Measurements from ENCODE around the gene GTF3C1. TPM values are rescaled to one million over a fixed set of nuclear protein-coding genes. Genes with fewer than 3 reads are reported as not detected.

The GTF3C1 gene
- total RNA-seq, 1 experiment from 2014 or later = 97.5 TPM

DNA sequence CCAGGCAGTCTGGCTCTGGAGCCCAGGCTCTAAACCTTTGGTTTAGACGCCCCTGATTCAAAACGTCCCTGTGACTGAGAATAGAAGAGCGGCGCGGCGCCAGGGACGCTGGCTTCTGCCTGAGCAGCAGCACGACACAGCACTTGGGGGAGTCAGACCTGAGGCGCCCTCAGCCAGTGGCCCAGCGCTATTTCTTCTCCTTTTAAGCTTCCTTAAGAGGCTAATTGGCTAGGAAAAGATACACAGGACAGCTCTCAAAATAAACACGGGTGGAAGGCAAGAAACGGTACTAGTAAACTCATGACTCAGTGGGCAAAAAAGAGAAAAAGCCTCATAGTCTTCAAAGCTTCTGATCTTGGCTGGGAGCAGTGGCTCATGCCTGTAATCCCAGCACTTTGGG, 34.9 kb downstream of the GTF3C1 start:
- Histone ChIP-seq H3K4me3 (ENCODE audit: low read length) (no peak overlapping the region), H3K36me3 (ENCODE audit: low read depth, low read length) (no peaks in the 10 kb centered on the region; the same call in 1 of the 2 replicates), H3K4me1 (ENCODE audit: insufficient read depth, low read length) (no peaks in the 10 kb centered on the region), H3K79me2 (ENCODE audit: low read length) (no peaks in the 10 kb centered on the region), H3K9me2 (replicated peaks; ENCODE audit: low read length) (no peaks in the 10 kb centered on the region), H4K20me1 (ENCODE audit: low read length) (no peaks in the 10 kb centered on the region), H3K4me2 (ENCODE audit: low read length) (no peak overlapping the region), H3K9me3 (ENCODE audit: low read length) (no peaks in the 10 kb centered on the region), H3K27ac (ENCODE audit: low read length) (no peak overlapping the region), H2AFZ (ENCODE audit: low read length) (no peak overlapping the region), H3K27me3 (ENCODE audit: low read length) (no peaks in the 10 kb centered on the region), H3K9ac (ENCODE audit: low read length) (no peak overlapping the region), H3F3A (ENCODE audit: low read length, unreplicated experiment) (no peaks in the 10 kb centered on the region)
- BruUV-seq (replicated peaks) = no TSS peak
- POLR2A ChIA-PET (ENCODE audit: unreplicated experiment) = no interaction called here
- intact Hi-C loops (cut with micrococcal nuclease) = no loop called here
- DNase-seq = no peak
- TF ChIP-seq EZH2phosphoT487 (IDR thresholded peaks at IDR 0.05; ENCODE audit: borderline replicate concordance, low read length) (no peak), EZH2 (IDR thresholded peaks at IDR 0.05; ENCODE audit: low read length, unreplicated experiment) (no peak)
- TF ChIP-seq, protein P1, sequence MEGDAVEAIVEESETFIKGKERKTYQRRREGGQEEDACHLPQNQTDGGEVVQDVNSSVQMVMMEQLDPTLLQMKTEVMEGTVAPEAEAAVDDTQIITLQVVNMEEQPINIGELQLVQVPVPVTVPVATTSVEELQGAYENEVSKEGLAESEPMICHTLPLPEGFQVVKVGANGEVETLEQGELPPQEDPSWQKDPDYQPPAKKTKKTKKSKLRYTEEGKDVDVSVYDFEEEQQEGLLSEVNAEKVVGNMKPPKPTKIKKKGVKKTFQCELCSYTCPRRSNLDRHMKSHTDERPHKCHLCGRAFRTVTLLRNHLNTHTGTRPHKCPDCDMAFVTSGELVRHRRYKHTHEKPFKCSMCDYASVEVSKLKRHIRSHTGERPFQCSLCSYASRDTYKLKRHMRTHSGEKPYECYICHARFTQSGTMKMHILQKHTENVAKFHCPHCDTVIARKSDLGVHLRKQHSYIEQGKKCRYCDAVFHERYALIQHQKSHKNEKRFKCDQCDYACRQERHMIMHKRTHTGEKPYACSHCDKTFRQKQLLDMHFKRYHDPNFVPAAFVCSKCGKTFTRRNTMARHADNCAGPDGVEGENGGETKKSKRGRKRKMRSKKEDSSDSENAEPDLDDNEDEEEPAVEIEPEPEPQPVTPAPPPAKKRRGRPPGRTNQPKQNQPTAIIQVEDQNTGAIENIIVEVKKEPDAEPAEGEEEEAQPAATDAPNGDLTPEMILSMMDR (conservative IDR thresholded peaks at IDR 0.05; ENCODE audit: low read depth, low read length) = no peak
- ATAC-seq = no peak
- CTCF ChIA-PET = no interaction called here

DNA sequence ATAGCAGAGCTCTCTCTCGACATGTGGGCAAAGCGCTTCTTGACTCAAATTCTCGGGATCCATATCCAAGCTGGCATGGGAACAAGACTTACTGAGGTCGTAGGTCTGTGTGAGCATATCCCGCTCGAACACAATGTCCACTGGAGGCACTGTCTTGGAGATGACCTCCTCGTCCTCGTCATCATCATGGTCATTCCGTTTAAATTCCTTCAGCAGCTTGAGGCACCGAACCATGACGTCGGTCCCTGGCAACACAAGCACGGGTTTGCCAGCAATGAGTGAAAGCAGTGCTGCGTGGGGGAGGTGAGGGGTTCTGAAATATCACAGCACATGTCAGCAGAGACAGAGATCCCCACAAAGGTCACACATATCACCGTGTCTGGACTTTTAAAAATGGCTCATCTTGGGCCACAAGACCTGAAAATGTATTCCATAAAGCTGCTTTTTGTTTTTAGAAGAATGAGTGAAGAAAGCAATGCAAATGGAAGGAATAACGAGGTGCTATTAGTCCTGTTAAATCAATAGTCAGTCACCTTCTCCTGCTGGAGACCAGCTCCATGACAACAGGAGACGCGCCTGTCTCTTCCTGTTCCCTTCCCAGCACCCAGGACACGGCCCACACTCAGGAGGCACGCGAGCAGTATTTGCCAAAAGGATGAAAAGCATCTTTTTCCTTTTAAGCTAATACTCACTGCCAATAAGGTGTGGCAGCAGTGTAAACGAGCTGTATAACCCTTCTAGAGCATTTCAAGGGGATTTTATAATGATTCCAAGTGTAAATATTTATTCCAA, 37.9 kb downstream of the GTF3C1 start:
- no peak for TF ChIP-seq EZH2phosphoT487 (IDR thresholded peaks at IDR 0.05; ENCODE audit: borderline replicate concordance, low read length)
- TF ChIP-seq EZH2 (IDR thresholded peaks at IDR 0.05; ENCODE audit: low read length, unreplicated experiment) = no peak
- TF ChIP-seq, protein P1 (conservative IDR thresholded peaks at IDR 0.05; ENCODE audit: low read depth, low read length) = no peak
- Histone ChIP-seq H3K9me3 (ENCODE audit: low read length) (no peaks in the 10 kb centered on the region), H3K9ac (ENCODE audit: low read length) (no peak overlapping the region), H3K27ac (ENCODE audit: low read length) (no peak overlapping the region), H4K20me1 (ENCODE audit: low read length) (no peaks in the 10 kb centered on the region), H3K4me2 (ENCODE audit: low read length) (no peak overlapping the region), H3K36me3 (ENCODE audit: low read depth, low read length) (no peaks in the 10 kb centered on the region; the same call in 1 of the 2 replicates), H2AFZ (ENCODE audit: low read length) (no peak overlapping the region), H3K27me3 (ENCODE audit: low read length) (no peaks in the 10 kb centered on the region), H3K79me2 (ENCODE audit: low read length) (no peaks in the 10 kb centered on the region), H3K4me1 (ENCODE audit: insufficient read depth, low read length) (no peaks in the 10 kb centered on the region), H3K9me2 (replicated peaks; ENCODE audit: low read length) (no peaks in the 10 kb centered on the region), H3K4me3 (ENCODE audit: low read length) (no peak overlapping the region), H3F3A (ENCODE audit: low read length, unreplicated experiment) (no peaks in the 10 kb centered on the region)
- DNase-seq = no peak
- ATAC-seq = no peak
- ChIA-PET CTCF (no interaction called here), POLR2A (ENCODE audit: unreplicated experiment) (no interaction called here)
- intact Hi-C loops (cut with micrococcal nuclease) = no loop called here
- BruUV-seq (replicated peaks) = no TSS peak

DNA sequence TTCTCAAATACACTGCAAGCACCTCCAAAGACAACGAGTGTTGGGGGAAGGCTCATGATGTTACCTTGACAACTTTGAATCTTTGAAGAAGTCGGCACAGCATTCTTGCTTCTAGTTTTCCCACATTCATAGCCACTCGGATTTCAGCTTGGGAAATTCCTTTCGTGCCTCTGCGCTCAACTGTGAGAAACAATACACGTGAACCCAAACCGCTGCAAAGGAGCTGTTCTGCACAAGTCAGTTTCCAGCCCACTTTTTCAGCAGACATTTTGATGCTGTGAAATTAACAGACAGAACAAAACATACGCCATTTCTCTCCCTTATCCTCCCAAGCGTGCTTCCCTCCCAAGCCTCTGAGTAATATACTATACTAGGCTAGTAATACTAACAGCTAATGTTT, 41.2 kb downstream of the GTF3C1 start:
- TF ChIP-seq EZH2phosphoT487 (IDR thresholded peaks at IDR 0.05; ENCODE audit: borderline replicate concordance, low read length) = no peak
- TF ChIP-seq, protein P1 (conservative IDR thresholded peaks at IDR 0.05; ENCODE audit: low read depth, low read length) = no peak
- TF ChIP-seq EZH2 (IDR thresholded peaks at IDR 0.05; ENCODE audit: low read length, unreplicated experiment) = no peak
- H4K20me1 ChIP-seq (ENCODE audit: low read length) = 0 out of 2 replicates have a peak, but pooled peaks cover 3% of the 10 kb centered on the region
- no peak overlapping the region for H2AFZ ChIP-seq (ENCODE audit: low read length)
- intact Hi-C loops (cut with micrococcal nuclease) = no loop called here
- no peak overlapping the region for H3K27ac ChIP-seq (ENCODE audit: low read length)
- H3K9me3 ChIP-seq (ENCODE audit: low read length) = no peaks in the 10 kb centered on the region
- H3K79me2 ChIP-seq (ENCODE audit: low read length) = no peaks in the 10 kb centered on the region
- H3K9me2 ChIP-seq (replicated peaks; ENCODE audit: low read length) = no peaks in the 10 kb centered on the region
- ChIA-PET CTCF (no interaction called here), POLR2A (ENCODE audit: unreplicated experiment) (no interaction called here)
- no peak for ATAC-seq
- no peaks in the 10 kb centered on the region for H3K27me3 ChIP-seq (ENCODE audit: low read length)
- H3F3A ChIP-seq (ENCODE audit: low read length, unreplicated experiment) = no peaks in the 10 kb centered on the region
- no peak overlapping the region for H3K4me3 ChIP-seq (ENCODE audit: low read length)
- H3K36me3 ChIP-seq (ENCODE audit: low read depth, low read length) = peaks cover 9% of the 10 kb centered on the region; the same call in 1 of the 2 replicates
- H3K4me2 ChIP-seq (ENCODE audit: low read length) = no peak overlapping the region
- no peak overlapping the region for H3K9ac ChIP-seq (ENCODE audit: low read length)
- no peak for DNase-seq
- no peaks in the 10 kb centered on the region for H3K4me1 ChIP-seq (ENCODE audit: insufficient read depth, low read length)
- no TSS peak for BruUV-seq (replicated peaks)
